LNCaP clone FGC (cell line): ENCODE measurements around the gene HTR4.
"Not testable (repeated sequence)": the region's sequence is repeated elsewhere in the genome, so short reads cannot be mapped to it uniquely, and the experiment has no call there.

ENCODE experiments used
- DNase-seq: peaks from one replicate; pipeline ENCODE4 v3.0.0-alpha.2; 2011; ENCODE audit warnings: low read depth
- H3K4me3 ChIP-seq: 2 replicates; pipeline ENCODE4 v1.5.1; 2011; ENCODE audit warnings: mild to moderate bottlenecking, low read depth, low read length, control low read depth
- TF ChIP-seq, protein P1 (sequence below): IDR thresholded peaks from 2 replicates; pipeline ENCODE4 v1.5.1; 2012; ENCODE audit warnings: mild to moderate bottlenecking; ENCODE audit not compliant: control insufficient read depth, insufficient read depth; ENCODE audit errors: extremely low read depth

Gene HTR4

DNA sequence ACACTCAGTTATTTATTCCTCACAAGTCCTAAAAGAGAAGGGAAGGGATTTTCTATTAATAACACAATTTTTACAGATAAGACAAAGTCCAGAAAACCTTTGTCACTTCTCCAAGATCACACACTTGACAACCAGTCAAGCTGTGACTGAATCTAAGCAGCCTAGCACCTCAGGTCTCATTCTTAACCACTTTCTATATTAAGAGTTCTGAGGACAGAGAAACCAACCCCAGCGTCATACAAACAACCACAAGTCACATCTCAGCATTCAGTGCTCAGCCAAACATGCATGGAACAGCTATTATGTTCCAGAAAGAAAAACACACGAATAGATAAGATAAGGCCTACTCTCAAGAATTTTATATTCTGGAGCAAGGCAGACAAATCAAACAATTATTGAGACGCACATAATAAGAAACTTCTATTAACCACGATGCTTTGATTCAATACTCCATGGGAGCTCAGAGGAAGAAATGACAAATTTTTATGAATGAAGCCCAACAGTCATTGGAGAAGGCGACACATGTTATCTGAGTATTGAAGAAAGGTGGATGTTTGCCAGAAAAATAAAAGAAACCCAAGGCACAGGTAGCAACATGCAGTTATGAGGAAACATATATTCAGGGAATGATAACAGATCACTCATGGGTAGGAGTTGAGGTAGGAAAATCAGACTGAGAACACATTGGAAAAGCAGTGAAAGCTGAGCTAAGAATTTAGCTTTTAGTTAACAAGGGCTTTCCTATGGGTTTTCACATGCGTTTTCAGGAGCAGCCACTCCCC is 113.1 kb downstream of the HTR4 start:
- H3K4me3 ChIP-seq, result no peak overlapping the region
- DNase-seq, result no peak
- TF ChIP-seq, protein P1, sequence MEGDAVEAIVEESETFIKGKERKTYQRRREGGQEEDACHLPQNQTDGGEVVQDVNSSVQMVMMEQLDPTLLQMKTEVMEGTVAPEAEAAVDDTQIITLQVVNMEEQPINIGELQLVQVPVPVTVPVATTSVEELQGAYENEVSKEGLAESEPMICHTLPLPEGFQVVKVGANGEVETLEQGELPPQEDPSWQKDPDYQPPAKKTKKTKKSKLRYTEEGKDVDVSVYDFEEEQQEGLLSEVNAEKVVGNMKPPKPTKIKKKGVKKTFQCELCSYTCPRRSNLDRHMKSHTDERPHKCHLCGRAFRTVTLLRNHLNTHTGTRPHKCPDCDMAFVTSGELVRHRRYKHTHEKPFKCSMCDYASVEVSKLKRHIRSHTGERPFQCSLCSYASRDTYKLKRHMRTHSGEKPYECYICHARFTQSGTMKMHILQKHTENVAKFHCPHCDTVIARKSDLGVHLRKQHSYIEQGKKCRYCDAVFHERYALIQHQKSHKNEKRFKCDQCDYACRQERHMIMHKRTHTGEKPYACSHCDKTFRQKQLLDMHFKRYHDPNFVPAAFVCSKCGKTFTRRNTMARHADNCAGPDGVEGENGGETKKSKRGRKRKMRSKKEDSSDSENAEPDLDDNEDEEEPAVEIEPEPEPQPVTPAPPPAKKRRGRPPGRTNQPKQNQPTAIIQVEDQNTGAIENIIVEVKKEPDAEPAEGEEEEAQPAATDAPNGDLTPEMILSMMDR, result no peak

DNA sequence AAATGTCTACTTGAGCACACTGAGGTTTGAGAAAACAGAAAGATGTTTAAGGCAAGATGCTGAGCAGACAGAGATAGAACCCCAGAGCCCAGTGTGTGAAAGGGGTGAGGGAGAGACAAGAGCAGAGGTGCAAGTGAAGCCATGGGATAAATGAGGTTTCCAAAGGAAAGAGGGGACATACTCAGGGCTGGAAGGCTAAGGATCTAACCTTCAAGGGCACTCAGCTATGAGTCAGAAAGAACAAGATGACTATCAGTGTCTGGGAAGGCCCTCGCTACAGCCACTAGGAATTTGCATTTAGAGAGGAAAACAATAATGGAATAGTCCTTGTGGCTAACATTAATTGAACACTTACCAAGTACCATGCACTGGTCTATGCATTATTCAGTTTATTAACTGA is 113.7 kb downstream of the HTR4 start:
- TF ChIP-seq, protein P1, result no peak
- H3K4me3 ChIP-seq, result no peak overlapping the region
- DNase-seq, result no peak

DNA sequence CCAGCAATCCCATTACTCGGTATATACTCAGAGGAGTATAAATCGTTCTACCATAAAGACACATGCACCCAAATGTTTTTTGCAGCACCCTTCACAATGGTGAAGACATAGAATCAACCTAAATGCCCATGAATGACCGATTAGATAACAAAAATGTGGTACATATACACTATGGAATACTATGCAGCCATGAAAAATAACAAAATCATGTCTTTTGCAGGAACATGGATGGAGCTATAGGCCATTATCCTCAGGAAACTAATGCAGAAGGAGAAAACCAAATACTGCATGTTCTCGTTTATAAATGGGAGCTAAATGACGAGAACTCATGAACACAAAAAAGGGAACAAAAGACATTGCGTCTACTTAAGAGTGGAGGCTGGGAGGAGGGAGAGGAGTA is 114.5 kb downstream of the HTR4 start:
- no peak overlapping the region for H3K4me3 ChIP-seq
- TF ChIP-seq, protein P1, result no peak
- no peak for DNase-seq

DNA sequence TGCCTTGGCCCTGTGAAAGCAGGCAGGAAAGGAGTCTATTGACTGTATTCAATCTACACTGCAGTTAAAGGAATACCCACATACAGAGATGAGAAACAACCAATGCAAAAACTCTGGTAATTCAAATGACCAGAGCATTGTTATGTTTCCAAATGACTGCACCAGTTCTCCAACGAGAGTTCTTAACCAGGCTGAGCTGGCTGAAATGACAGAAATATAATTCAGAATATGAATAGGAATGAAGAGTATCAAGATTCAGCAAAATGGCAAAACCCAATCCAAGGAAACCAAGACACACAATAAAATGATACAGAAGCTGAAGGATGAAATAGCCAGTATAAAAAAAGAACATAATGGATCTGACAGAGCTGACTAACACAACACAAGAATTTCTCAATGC is 119.1 kb downstream of the HTR4 start:
- no peak for DNase-seq
- TF ChIP-seq, protein P1, result no peak
- H3K4me3 ChIP-seq, result no peak overlapping the region

DNA sequence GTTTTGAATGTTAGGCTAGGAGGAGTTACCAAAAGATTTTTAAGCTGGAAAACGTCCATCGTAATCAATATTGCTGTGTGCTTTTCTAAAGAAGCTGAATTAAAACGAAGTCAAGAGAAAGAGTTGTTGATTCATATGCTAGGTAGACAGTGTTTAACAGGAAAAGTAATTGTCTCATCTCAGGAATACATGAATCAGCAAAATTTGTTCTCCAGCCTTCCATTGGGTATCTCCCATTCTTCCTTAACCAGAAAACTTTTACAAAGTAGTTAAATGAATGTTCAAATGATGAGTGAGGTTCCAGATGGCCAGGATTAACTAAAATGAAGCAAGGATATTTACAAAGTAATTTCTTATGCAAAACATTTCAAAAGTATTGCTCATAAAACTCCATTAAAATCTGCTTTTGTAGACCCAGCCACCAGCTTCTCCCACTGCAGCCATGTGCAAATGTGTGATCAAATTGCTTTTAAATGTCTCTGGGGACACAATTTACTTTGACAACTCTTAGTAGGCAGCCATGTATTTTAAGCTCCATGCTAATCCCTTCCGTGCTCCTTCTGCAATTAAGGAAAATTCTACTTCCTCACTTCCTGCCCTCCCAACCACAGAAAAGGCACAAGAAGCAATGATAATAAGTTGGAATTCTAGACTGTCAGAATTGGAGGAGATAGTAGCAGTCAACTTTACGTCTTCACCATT is 121.2 kb downstream of the HTR4 start:
- TF ChIP-seq, protein P1, result no peak
- DNase-seq, result no peak
- no peak overlapping the region for H3K4me3 ChIP-seq

DNA sequence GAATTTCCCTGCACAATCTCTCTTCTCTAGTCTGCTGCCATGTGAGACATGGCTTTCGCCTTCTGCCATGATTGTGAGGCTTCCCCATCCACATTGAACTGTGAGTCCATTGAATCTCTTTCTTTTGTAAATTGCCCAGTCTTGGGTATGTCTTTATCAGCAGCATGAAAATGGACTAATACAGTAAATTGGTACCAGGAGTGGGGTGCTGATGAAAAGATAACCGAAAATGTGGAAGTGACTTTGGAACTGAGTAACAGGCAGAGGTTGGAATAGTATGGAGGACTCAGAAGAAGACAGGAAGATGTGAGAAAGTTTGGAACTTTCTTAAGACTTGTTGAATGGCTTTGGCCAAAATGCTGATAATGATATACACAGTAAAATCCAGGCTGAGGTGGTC is 124.9 kb downstream of the HTR4 start:
- DNase-seq, H3K4me3 ChIP-seq: not testable (repeated sequence)

DNA sequence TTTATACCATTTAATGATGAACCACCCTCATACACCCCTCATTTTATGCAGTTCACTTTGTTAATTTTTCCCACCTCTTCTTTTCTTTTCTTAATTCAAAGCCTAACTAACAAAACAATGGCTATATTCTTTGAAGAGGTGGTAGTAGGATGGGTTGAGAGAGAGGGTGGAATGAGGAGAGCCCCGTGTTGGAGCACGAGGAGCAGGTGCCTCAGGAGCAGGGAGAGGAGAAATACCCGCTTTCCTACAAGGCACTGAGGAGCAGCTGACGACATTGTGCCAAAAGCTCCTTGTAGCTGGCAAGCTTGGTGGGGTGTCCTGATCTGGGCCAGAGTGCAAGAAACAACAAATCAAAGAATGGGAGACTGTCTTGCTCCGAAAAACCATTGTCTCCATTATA is 129.6 kb downstream of the HTR4 start:
- DNase-seq, result no peak
- TF ChIP-seq, protein P1, result no peak
- H3K4me3 ChIP-seq, result no peak overlapping the region
